Neural cell (in vitro differentiated cells): ENCODE results near the gene ARHGDIB.

ENCODE experiments used
- EZH2 ChIP-seq: fragments of 200-600, 300-800 bp; shearing (Covaris generic), sonication (generic); IDR thresholded peaks from 2 replicates; pipeline ENCODE4 v1.6.1; 2014; ENCODE audit warnings: antibody characterized with exemption, low read length, borderline replicate concordance, mild to moderate bottlenecking; ENCODE audit not compliant: insufficient read depth, poor library complexity, severe bottlenecking
- POLR2AphosphoS5 ChIP-seq: IDR thresholded peaks from 2 replicates; pipeline ENCODE4 v1.6.1; 2012
- RAD21 ChIP-seq: fragments of 450-650 bp; conservative IDR thresholded peaks from 2 replicates; pipeline ENCODE4 v1.6.1; 2014; ENCODE audit warnings: antibody characterized with exemption, mild to moderate bottlenecking, moderate library complexity
- TAF1 ChIP-seq: IDR thresholded peaks from 2 replicates; pipeline ENCODE4 v1.6.1; 2012; ENCODE audit warnings: low read depth
- TF ChIP-seq, protein P1 (sequence below): fragments of 450-650 bp; IDR thresholded peaks from 2 replicates; pipeline ENCODE4 v1.5.1; 2014; ENCODE audit warnings: antibody characterized with exemption, mild to moderate bottlenecking, moderate library complexity; ENCODE audit not compliant: poor library complexity, severe bottlenecking

DNA sequence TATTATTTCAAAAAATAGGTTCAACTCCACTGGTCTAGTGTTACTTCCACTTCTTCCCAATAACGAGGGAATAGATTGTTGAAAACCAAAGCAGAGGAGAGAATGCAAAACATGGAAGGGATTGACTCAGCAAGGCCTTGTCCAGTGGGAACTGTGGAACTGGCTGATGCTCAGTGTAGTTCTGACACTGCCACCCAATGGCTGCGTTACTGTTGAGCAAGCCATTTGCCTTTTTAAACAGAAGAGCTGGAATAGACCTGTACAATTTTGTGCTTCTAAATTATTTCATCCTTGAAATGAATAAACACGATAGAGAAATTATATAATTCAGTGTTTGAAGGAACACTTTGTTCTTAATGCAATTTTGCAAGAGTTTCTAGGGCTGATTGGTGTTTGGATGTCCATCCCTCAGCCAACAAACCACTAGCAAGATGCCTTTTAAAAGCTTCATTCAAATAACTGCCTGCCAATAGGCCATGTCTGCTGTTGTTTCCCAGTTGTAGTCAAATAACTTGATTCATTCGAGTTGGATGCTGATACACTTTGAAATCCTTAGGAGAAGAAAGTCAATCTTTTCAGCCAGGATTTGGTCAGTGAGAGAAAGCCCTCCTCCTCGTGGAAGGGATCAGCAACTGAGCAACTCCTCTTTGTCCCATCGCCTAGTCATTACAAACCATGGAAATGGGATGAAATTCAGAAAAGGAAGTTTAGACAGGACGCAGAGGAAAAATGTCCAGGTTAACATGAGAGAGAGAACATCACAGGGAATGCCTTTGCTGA lies 68.5 kb downstream of the ARHGDIB start:
- no peak for TF ChIP-seq RAD21
- TF ChIP-seq, protein P1, sequence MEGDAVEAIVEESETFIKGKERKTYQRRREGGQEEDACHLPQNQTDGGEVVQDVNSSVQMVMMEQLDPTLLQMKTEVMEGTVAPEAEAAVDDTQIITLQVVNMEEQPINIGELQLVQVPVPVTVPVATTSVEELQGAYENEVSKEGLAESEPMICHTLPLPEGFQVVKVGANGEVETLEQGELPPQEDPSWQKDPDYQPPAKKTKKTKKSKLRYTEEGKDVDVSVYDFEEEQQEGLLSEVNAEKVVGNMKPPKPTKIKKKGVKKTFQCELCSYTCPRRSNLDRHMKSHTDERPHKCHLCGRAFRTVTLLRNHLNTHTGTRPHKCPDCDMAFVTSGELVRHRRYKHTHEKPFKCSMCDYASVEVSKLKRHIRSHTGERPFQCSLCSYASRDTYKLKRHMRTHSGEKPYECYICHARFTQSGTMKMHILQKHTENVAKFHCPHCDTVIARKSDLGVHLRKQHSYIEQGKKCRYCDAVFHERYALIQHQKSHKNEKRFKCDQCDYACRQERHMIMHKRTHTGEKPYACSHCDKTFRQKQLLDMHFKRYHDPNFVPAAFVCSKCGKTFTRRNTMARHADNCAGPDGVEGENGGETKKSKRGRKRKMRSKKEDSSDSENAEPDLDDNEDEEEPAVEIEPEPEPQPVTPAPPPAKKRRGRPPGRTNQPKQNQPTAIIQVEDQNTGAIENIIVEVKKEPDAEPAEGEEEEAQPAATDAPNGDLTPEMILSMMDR: no peak
- TF ChIP-seq TAF1: no peak
- no peak for TF ChIP-seq EZH2
- TF ChIP-seq POLR2AphosphoS5: no peak
